GM13977 (cell line): Measurements from ENCODE around the gene MARCO.

Experiments used
- DNase-seq: peaks from one replicate; pipeline ENCODE4 v3.0.0; 2012; ENCODE audit warnings: low spot score
- CTCF ChIP-seq: IDR thresholded peaks from 2 replicates; pipeline ENCODE4 v1.5.1; 2012; ENCODE audit warnings: mild to moderate bottlenecking, control low read depth; ENCODE audit not compliant: insufficient read depth; ENCODE audit errors: extremely low read depth, missing control alignments
- in situ Hi-C: fragments of 300-500 bp; cut with MboI; formaldehyde crosslinking; loops from one replicate; pipeline ENCODE4 v1.12.0; 2022; ENCODE audit warnings: low sequenced_read_pairs, low pct_unique_long_range_greater_than_20kb, mixed read lengths, inconsistent platforms; ENCODE audit not compliant: unreplicated experiment

The MARCO gene

GRCh38 chr2:118925476-118925875, 16.5 kb upstream of the MARCO start:
- DNase-seq, result no peak
- in situ Hi-C loops, result no loop called here
- TF ChIP-seq CTCF, result no peak

- TF ChIP-seq CTCF, result no peak
- DNase-seq, result no peak
- in situ Hi-C loops, result no loop called here
Measured at GRCh38 chr2:118925981-118926380, 16.0 kb upstream of the MARCO start.

GRCh38 chr2:118929059-118929458, 12.9 kb upstream of the MARCO start:
- no peak for DNase-seq
- TF ChIP-seq CTCF, result no peak
- in situ Hi-C loops, result no loop called here

GRCh38 chr2:118932949-118933348, 9.0 kb upstream of the MARCO start:
- in situ Hi-C loops, result no loop called here
- DNase-seq, result no peak
- no peak for TF ChIP-seq CTCF

GRCh38 chr2:118936306-118936705, 5.7 kb upstream of the MARCO start:
- in situ Hi-C loops, result no loop called here
- no peak for DNase-seq
- TF ChIP-seq CTCF, result no peak

GRCh38 chr2:118936936-118937335, 5.1 kb upstream of the MARCO start:
- in situ Hi-C loops, result no loop called here
- no peak for TF ChIP-seq CTCF
- DNase-seq, result no peak

- no peak for DNase-seq
- in situ Hi-C loops, result no loop called here
- no peak for TF ChIP-seq CTCF
Measured at GRCh38 chr2:118937817-118938216, 4.2 kb upstream of the MARCO start.
